ENCODE measurements around the gene CLN3. TPM values are rescaled to one million over a fixed set of nuclear protein-coding genes. Genes with fewer than 3 reads are reported as not detected.

Gene CLN3
- total and polyA plus RNA-seq, 12 donors = 8.4 to 78.0 (median 36.3) TPM

Other genes with a start within 250 kb of the CLN3 start
- 1 to 10 TPM; 1.6 to 6.9 (median 4.2) TPM for gene SBK1, start 199.5 kb downstream of the CLN3 start, total RNA-seq
- 1 to 10 TPM in 2 of 3 donors, under 1 TPM in 1; 0.57 to 4.7 (median 2.7) TPM for gene SBK1, start 199.5 kb downstream of the CLN3 start, polyA plus RNA-seq
- gene NPIPB6, start 128.6 kb downstream of the CLN3 start, total RNA-seq = 1 to 10 TPM in 4 of 9 donors, under 1 TPM in 2, not detected in 3; 0.28 to 1.9 (median 1.3) TPM
- gene NPIPB6, start 128.6 kb downstream of the CLN3 start, polyA plus RNA-seq = 1 to 10 TPM in 1 of 3 donors, under 1 TPM in 2; 0.18 to 1.1 (median 0.54) TPM
- 100 to 1,000 TPM in 3 of 9 donors, 10 to 100 TPM in 6; 32.4 to 313 (median 74.9) TPM for gene EIF3CL, start 88.2 kb downstream of the CLN3 start, total RNA-seq
- 10 to 100 TPM; 47.2 to 79.0 (median 59.2) TPM for gene EIF3CL, start 88.2 kb downstream of the CLN3 start, polyA plus RNA-seq
- gene NPIPB7, start 19.7 kb downstream of the CLN3 start, total RNA-seq = under 1 TPM in 2 of 9 donors, not detected in 7; 0.18 to 0.51 TPM
- gene NPIPB7, start 19.7 kb downstream of the CLN3 start, polyA plus RNA-seq = under 1 TPM; 0.16 to 0.56 (median 0.54) TPM
- gene APOBR, start 2.6 kb upstream of the CLN3 start, total RNA-seq = 1 to 10 TPM in 8 of 9 donors, under 1 TPM in 1; 0.11 to 4.6 (median 2.4) TPM
- gene APOBR, start 2.6 kb upstream of the CLN3 start, polyA plus RNA-seq = 10 to 100 TPM in 1 of 3 donors, 1 to 10 TPM in 1, under 1 TPM in 1; 0.99 to 18.2 (median 5.8) TPM
- 1 to 10 TPM in 1 of 9 donors, under 1 TPM in 2, not detected in 6; 0.29 to 1.7 (median 0.32) TPM for gene IL27, start 14.8 kb upstream of the CLN3 start, total RNA-seq
- 1 to 10 TPM in 1 of 3 donors, under 1 TPM in 1, not detected in 1; 0.17 to 2.1 TPM for gene IL27, start 14.8 kb upstream of the CLN3 start, polyA plus RNA-seq
- 100 to 1,000 TPM in 6 of 9 donors, 10 to 100 TPM in 2, 1 to 10 TPM in 1; 4.9 to 746 (median 221) TPM for gene NUPR1, start 46.9 kb upstream of the CLN3 start, total RNA-seq
- 100 to 1,000 TPM; 123 to 317 (median 305) TPM for gene NUPR1, start 46.9 kb upstream of the CLN3 start, polyA plus RNA-seq
- 10 to 100 TPM; 21.8 to 64.1 (median 29.7) TPM for gene SGF29, start 61.8 kb upstream of the CLN3 start, total RNA-seq
- gene SGF29, start 61.8 kb upstream of the CLN3 start, polyA plus RNA-seq = 100 to 1,000 TPM in 1 of 3 donors, 10 to 100 TPM in 2; 18.4 to 118 (median 81.1) TPM
- 10 to 100 TPM in 1 of 9 donors, 1 to 10 TPM in 8; 1.6 to 22.5 (median 3.1) TPM for gene SULT1A2, start 105.0 kb upstream of the CLN3 start, total RNA-seq
- 1 to 10 TPM in 2 of 3 donors, under 1 TPM in 1; 0.55 to 5.3 (median 2.1) TPM for gene SULT1A2, start 105.0 kb upstream of the CLN3 start, polyA plus RNA-seq
- 100 to 1,000 TPM in 6 of 9 donors, 10 to 100 TPM in 3; 62.4 to 367 (median 119) TPM for gene SULT1A1, start 118.0 kb upstream of the CLN3 start, total RNA-seq
- 100 to 1,000 TPM in 1 of 3 donors, 10 to 100 TPM in 2; 47.2 to 162 (median 72.8) TPM for gene SULT1A1, start 118.0 kb upstream of the CLN3 start, polyA plus RNA-seq
- gene NPIPB8, start 146.0 kb upstream of the CLN3 start, total RNA-seq = 1 to 10 TPM in 1 of 9 donors, not detected in 8; 1.8 TPM
- not detected for gene NPIPB8, start 146.0 kb upstream of the CLN3 start, polyA plus RNA-seq
- gene EIF3C, start 219.4 kb upstream of the CLN3 start, total RNA-seq = 100 to 1,000 TPM in 8 of 9 donors, 10 to 100 TPM in 1; 99.7 to 575 (median 339) TPM
- gene EIF3C, start 219.4 kb upstream of the CLN3 start, polyA plus RNA-seq = 1,000 to 10,000 TPM in 2 of 3 donors, 100 to 1,000 TPM in 1; 459 to 3,047 (median 2,044) TPM

Data from adrenal gland (tissue), 12 donors.